ENCODE results near the gene WDR36. TPM values are rescaled to one million over a fixed set of nuclear protein-coding genes. Genes with fewer than 3 reads are reported as not detected.

WDR36 gene
- polyA plus RNA-seq, 2 of the 4 experiments (the other 2 are of a cell fraction) = 15.3 to 38.1 TPM

DNA sequence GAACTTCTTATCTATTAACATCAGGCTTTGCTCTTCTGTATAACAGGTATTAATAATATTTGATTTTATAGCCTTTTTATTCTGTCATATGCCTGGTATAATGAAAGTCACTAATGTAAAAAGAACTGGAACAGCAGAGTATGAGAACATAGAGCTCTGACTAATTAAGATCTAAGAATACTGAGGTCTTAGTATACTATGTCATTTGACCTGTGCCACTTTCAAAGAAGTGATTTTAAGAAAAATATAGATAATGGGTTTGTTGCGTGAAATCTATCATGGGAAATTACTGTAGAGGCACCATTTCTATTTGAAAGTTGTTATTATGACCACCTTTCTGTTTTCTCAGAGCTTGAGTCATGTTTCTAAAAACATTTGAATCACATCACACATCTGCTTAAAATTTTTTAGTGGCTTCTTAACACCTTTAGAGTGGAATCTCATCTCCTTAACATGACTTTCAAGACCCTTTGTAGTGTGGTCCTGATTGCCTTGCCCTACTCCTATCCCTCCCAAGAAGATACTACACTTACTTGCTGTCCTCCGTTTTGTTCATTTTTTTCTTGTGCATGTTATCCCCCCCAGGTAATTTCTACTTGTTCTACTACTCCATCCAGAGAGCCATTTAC lies 14.3 kb downstream of the WDR36 start:
- Histone ChIP-seq H3K4me1 (no peaks in the 10 kb centered on the region), H3K4me2 (no peak overlapping the region), H3K9me3 (no peaks in the 10 kb centered on the region), H3K4me3 (no peak overlapping the region), H3K27ac (no peak overlapping the region)
- no peak for FAIRE-seq
- DNase-seq (ENCODE audit: low read depth in 1 of 2, low spot score in 1 of 2) = no peak
- POLR2A ChIA-PET = no interaction called here
- no peak for ATAC-seq
- 96% methylated on average over 2 of the region's 2 CpGs for WGBS (ENCODE audit: missing lambda C conversion rate)
- CTCF ChIA-PET = interaction anchor here (1.5 kb wide), 1 partner anchor 14 kb away, joined by 3 read pairs; the partner anchor contains the start of gene WDR36
- no peak for TF ChIP-seq JUN (IDR thresholded peaks at IDR 0.05)
- TF ChIP-seq HDAC2 (IDR thresholded peaks at IDR 0.05) = no peak
- no peak for TF ChIP-seq TP53 (CRISPR knock-in tag; IDR thresholded peaks at IDR 0.05)
- no peak for TF ChIP-seq FOSB (CRISPR knock-in tag; IDR thresholded peaks at IDR 0.05)
- no peak for TF ChIP-seq POLR2A (IDR thresholded peaks at IDR 0.05; ENCODE audit: low read length)

DNA sequence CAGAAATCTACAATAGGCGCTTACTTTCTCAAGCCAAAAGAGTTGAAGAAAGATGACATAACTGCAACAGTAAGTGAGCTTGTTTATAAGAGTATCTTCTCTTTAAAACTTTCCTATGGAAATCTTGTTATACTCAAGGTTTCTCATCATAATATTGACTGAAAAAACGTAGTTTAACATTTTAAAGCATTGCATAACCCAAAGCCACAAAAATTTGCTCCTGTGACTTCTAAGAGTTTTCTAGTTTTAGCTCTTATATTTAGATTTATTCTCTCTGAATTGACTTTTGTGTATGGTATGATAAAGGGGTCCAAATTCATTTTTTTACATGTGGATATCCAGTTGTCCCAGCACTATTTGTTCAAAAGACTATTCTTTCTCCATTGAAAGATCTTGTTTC lies 15.2 kb downstream of the WDR36 start:
- POLR2A ChIA-PET = interaction anchor here (0.7 kb wide), 1 partner anchor 15 kb away, joined by 3 read pairs; the partner anchor contains the start of gene WDR36
- 89% methylated on average over 2 of the region's 2 CpGs for WGBS (ENCODE audit: missing lambda C conversion rate)
- DNase-seq (ENCODE audit: low read depth in 1 of 2, low spot score in 1 of 2) = no peak
- TF ChIP-seq ESRRA (IDR thresholded peaks at IDR 0.05; ENCODE audit: borderline replicate concordance, low read length) (no peak), RCOR1 (IDR thresholded peaks at IDR 0.05; ENCODE audit: low read depth, low read length) (no peak)
- Histone ChIP-seq H3K4me1 (no peaks in the 10 kb centered on the region), H3K9me3 (no peaks in the 10 kb centered on the region), H3K27ac (no peak overlapping the region), H3K4me2 (no peak overlapping the region), H3K4me3 (no peak overlapping the region)
- FAIRE-seq = no peak
- no peak for ATAC-seq
- CTCF ChIA-PET = interaction anchor here (1.5 kb wide), 1 partner anchor 15 kb away, joined by 3 read pairs; the partner anchor contains the start of gene WDR36

GRCh38 chr5:111111956-111112355 lies 19.8 kb downstream of the WDR36 start:
- Histone ChIP-seq H3K4me3 (no peak overlapping the region), H3K4me1 (no peaks in the 10 kb centered on the region), H3K9me3 (no peaks in the 10 kb centered on the region), H3K27ac (no peak overlapping the region), H3K4me2 (no peak overlapping the region)
- FAIRE-seq (no peak), ATAC-seq (no peak), DNase-seq (ENCODE audit: low read depth in 1 of 2, low spot score in 1 of 2) (no peak)
- POLR2A ChIA-PET = no interaction called here
- TF ChIP-seq MAFK (IDR thresholded peaks at IDR 0.05; ENCODE audit: partially characterized antibody) (peak; percentile 94), NR3C1 (IDR thresholded peaks at IDR 0.05) (no peak)
- CTCF ChIA-PET = no interaction called here
- WGBS (ENCODE audit: missing lambda C conversion rate) = 93% methylated on average over 3 of the region's 3 CpGs

- ChIA-PET POLR2A (no interaction called here), CTCF (interaction anchor here (1.1 kb wide), 1 partner anchor 25 kb away, joined by 5 read pairs; no protein-coding TSS in a partner anchor)
- TF ChIP-seq HOXB13 (CRISPR knock-in tag; IDR thresholded peaks at IDR 0.05; ENCODE audit: low read depth) (no peak), ZFP36 (IDR thresholded peaks at IDR 0.05; ENCODE audit: borderline replicate concordance, partially characterized antibody) (no peak), MAX (IDR thresholded peaks at IDR 0.05) (no peak), USF2 (IDR thresholded peaks at IDR 0.05) (no peak), NFE2L2 (conservative IDR thresholded peaks at IDR 0.05; ENCODE audit: low read length) (no peak), HMGXB4 (CRISPR knock-in tag; IDR thresholded peaks at IDR 0.05; ENCODE audit: borderline replicate concordance) (no peak), HDAC2 (IDR thresholded peaks at IDR 0.05) (no peak), FOXS1 (CRISPR knock-in tag; IDR thresholded peaks at IDR 0.05) (no peak), JUN (IDR thresholded peaks at IDR 0.05) (no peak), KDM1A (IDR thresholded peaks at IDR 0.05; ENCODE audit: low read depth) (no peak)
- H3K9me3 ChIP-seq = no peaks in the 10 kb centered on the region
- no peak overlapping the region for H3K4me2 ChIP-seq
- H3K4me3 ChIP-seq = no peak overlapping the region
- ATAC-seq = no peak
- no peaks in the 10 kb centered on the region for H3K4me1 ChIP-seq
- DNase-seq (ENCODE audit: low read depth in 1 of 2, low spot score in 1 of 2) = no peak
- WGBS (ENCODE audit: missing lambda C conversion rate) = 99% methylated on average over 3 of the region's 3 CpGs
- FAIRE-seq = no peak
- H3K27ac ChIP-seq = no peak overlapping the region
Observed at GRCh38 chr5:111113678-111114077, 21.5 kb downstream of the WDR36 start.
